ENCODE results near the gene XPNPEP1. TPM values are rescaled to one million over a fixed set of nuclear protein-coding genes. Genes with fewer than 3 reads are reported as not detected.

XPNPEP1 gene
- total RNA-seq, 4 donors from 2014 or later, result 77.1 to 239 (median 109) TPM

GRCh38 chr10:109912335-109913281, 10.7 kb downstream of the XPNPEP1 start:
- Histone ChIP-seq H3K4me3 (no peak overlapping the region), H3K27ac (peak overlapping the region; percentile 70), H3K27me3 (no peaks in the 10 kb centered on the region), H3K9me3 (no peaks in the 10 kb centered on the region), H3K36me3 (peaks cover 8% of the 10 kb centered on the region), H3K4me1 (peaks cover 26% of the 10 kb centered on the region)
- no peak for DNase-seq (ENCODE audit: low spot score in 2 of 2)
- 47% methylated on average over 2 of the region's 2 CpGs for WGBS
- TF ChIP-seq POLR2AphosphoS5 (IDR thresholded peaks at IDR 0.05) (no peak), POLR2A (IDR thresholded peaks at IDR 0.05) (no peak), EP300 (IDR thresholded peaks at IDR 0.05) (no peak)
- TF ChIP-seq, protein P1, sequence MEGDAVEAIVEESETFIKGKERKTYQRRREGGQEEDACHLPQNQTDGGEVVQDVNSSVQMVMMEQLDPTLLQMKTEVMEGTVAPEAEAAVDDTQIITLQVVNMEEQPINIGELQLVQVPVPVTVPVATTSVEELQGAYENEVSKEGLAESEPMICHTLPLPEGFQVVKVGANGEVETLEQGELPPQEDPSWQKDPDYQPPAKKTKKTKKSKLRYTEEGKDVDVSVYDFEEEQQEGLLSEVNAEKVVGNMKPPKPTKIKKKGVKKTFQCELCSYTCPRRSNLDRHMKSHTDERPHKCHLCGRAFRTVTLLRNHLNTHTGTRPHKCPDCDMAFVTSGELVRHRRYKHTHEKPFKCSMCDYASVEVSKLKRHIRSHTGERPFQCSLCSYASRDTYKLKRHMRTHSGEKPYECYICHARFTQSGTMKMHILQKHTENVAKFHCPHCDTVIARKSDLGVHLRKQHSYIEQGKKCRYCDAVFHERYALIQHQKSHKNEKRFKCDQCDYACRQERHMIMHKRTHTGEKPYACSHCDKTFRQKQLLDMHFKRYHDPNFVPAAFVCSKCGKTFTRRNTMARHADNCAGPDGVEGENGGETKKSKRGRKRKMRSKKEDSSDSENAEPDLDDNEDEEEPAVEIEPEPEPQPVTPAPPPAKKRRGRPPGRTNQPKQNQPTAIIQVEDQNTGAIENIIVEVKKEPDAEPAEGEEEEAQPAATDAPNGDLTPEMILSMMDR (IDR thresholded peaks at IDR 0.05), result no peak

- H3K27ac ChIP-seq, result no peak overlapping the region
- peaks cover 26% of the 10 kb centered on the region for H3K4me1 ChIP-seq
- no peaks in the 10 kb centered on the region for H3K9me3 ChIP-seq
- TF ChIP-seq EP300 (IDR thresholded peaks at IDR 0.05) (no peak), POLR2A (IDR thresholded peaks at IDR 0.05) (no peak), POLR2AphosphoS5 (IDR thresholded peaks at IDR 0.05) (no peak)
- TF ChIP-seq, protein P1 (IDR thresholded peaks at IDR 0.05), result no peak
- H3K36me3 ChIP-seq, result peaks cover 13% of the 10 kb centered on the region
- no peaks in the 10 kb centered on the region for H3K27me3 ChIP-seq
- DNase-seq (ENCODE audit: low spot score in 2 of 2), result no peak
- no peak overlapping the region for H3K4me3 ChIP-seq
- 95% methylated on average over 3 of the region's 3 CpGs for WGBS
Measured at GRCh38 chr10:109911903-109912302, 11.4 kb downstream of the XPNPEP1 start.

DNA sequence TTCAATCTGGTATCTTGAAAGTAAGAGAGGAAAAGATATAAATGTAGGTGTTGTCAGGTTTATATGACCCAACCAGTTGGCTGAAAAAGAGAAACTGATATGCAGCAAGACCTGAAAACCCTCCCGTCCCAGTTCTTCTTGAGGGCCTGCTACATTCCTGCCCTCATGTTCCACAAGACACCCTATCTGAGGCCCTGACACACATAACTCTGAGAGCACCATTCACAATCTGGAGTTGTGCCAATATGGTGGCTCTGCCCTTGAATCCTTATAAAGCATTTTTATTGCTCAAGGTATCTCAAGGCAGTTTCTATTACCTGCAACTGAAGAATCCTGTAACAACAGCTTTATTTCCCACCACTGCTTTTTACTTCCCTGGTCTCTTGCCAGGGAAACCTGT, 17.0 kb downstream of the XPNPEP1 start:
- peaks cover 21% of the 10 kb centered on the region for H3K4me1 ChIP-seq
- H3K27ac ChIP-seq, result no peak overlapping the region
- TF ChIP-seq EP300 (IDR thresholded peaks at IDR 0.05), result no peak
- TF ChIP-seq, protein P1 (IDR thresholded peaks at IDR 0.05), result no peak
- no peak for TF ChIP-seq POLR2AphosphoS5 (IDR thresholded peaks at IDR 0.05)
- TF ChIP-seq POLR2A (IDR thresholded peaks at IDR 0.05), result no peak
- no peak for DNase-seq (ENCODE audit: low spot score in 2 of 2)
- WGBS, result 95% methylated on average over 1 of the region's 1 CpG
- no peaks in the 10 kb centered on the region for H3K27me3 ChIP-seq
- no peaks in the 10 kb centered on the region for H3K9me3 ChIP-seq
- H3K36me3 ChIP-seq, result peaks cover 8% of the 10 kb centered on the region
- H3K4me3 ChIP-seq, result no peak overlapping the region

GRCh38 chr10:109904397-109904796, 18.9 kb downstream of the XPNPEP1 start:
- no peak overlapping the region for H3K4me3 ChIP-seq
- H3K36me3 ChIP-seq, result peaks cover 8% of the 10 kb centered on the region
- H3K4me1 ChIP-seq, result peaks cover 35% of the 10 kb centered on the region
- H3K27ac ChIP-seq, result no peak overlapping the region
- WGBS, result 100% methylated on average over 2 of the region's 2 CpGs
- TF ChIP-seq EP300 (IDR thresholded peaks at IDR 0.05) (no peak), POLR2AphosphoS5 (IDR thresholded peaks at IDR 0.05) (no peak), POLR2A (IDR thresholded peaks at IDR 0.05) (no peak)
- TF ChIP-seq, protein P1 (IDR thresholded peaks at IDR 0.05), result no peak
- DNase-seq (ENCODE audit: low spot score in 2 of 2), result no peak
- H3K9me3 ChIP-seq, result no peaks in the 10 kb centered on the region
- no peaks in the 10 kb centered on the region for H3K27me3 ChIP-seq
